Dedifferentiated amniotic fluid mesenchymal stem cell (primary cell): ENCODE data around the gene XPOT.
A peak's percentile ranks its signal among the peaks of the same experiment; 100 is the strongest.

ENCODE experiments used
- DNase-seq: peaks from one replicate; pipeline ENCODE4 v3.0.0-alpha.2; 2016; ENCODE audit errors: extremely low spot score

The XPOT gene

DNA sequence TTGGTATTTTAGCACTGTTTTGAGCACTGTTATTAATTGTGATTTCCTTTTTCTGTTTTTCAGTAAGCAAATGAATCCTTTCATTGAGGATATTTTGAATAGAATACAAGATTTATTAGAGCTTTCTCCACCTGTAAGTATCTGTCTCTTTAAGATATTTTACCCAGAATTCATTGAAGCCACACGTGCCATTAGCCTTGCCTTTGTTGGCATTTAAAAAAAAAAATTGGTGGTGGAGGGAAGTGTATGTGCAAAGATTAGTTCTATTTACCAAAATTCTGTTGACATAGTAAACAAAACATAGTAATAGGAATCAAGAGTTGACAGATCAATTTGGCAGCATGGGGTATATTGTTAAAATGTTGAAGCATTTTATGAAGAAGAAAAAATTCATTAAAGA lies 23.8 kb downstream of the XPOT start:
- DNase-seq, result no peak

GRCh38 chr12:64428956-64429355 lies 24.8 kb downstream of the XPOT start:
- DNase-seq, result no peak

- no peak for DNase-seq
Measured at GRCh38 chr12:64430886-64431285, 26.7 kb downstream of the XPOT start.

- DNase-seq, result no peak
Measured at GRCh38 chr12:64431791-64432190, 27.6 kb downstream of the XPOT start.

DNA sequence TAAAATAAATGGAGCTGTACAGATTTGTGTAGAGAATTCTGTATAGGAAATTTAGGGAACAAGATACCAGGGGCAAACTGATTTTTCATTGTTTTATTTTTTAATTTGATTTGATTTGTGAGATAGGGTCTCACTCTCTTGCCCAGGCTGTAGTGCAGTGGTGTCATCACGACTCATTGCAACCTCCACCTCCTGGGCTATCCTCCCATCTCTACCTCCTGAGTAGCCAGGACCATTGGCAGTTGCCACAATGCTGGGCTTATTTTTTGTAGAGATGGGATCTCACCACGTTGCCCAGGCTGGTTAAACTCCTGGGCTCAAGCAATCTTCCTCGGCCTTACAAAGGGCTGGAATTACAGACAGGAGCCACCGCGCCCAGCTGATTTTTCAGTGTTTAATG lies 29.7 kb downstream of the XPOT start:
- no peak for DNase-seq

GRCh38 chr12:64440100-64440499 lies 35.9 kb downstream of the XPOT start:
- DNase-seq, result no peak

- DNase-seq, result no peak
Measured at GRCh38 chr12:64445490-64445889, 41.3 kb downstream of the XPOT start.

DNA sequence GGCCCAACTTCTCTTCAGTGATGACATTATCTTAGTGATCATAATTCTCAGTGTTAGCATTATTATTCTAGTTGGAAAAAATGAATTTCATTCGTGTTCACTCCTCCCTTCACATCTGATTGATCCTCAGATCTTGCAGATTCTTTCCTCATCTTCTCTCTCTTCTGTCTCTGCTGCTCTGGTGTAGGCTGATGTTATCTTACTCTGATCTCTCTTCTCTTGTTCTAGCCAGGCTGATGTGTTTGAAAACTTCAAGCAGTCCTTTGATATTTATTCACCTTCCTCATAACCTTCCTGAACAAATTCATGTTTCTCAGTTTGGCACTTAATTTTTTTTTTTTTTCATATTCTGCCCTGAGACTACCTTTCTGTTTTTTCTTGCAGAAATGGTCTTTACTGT lies 42.1 kb downstream of the XPOT start:
- DNase-seq, result no peak

- DNase-seq, result no peak
Measured at GRCh38 chr12:64450057-64450640, 46.0 kb downstream of the XPOT start.

GRCh38 chr12:64450711-64451486 lies 46.7 kb downstream of the XPOT start:
- DNase-seq, result no peak

DNA sequence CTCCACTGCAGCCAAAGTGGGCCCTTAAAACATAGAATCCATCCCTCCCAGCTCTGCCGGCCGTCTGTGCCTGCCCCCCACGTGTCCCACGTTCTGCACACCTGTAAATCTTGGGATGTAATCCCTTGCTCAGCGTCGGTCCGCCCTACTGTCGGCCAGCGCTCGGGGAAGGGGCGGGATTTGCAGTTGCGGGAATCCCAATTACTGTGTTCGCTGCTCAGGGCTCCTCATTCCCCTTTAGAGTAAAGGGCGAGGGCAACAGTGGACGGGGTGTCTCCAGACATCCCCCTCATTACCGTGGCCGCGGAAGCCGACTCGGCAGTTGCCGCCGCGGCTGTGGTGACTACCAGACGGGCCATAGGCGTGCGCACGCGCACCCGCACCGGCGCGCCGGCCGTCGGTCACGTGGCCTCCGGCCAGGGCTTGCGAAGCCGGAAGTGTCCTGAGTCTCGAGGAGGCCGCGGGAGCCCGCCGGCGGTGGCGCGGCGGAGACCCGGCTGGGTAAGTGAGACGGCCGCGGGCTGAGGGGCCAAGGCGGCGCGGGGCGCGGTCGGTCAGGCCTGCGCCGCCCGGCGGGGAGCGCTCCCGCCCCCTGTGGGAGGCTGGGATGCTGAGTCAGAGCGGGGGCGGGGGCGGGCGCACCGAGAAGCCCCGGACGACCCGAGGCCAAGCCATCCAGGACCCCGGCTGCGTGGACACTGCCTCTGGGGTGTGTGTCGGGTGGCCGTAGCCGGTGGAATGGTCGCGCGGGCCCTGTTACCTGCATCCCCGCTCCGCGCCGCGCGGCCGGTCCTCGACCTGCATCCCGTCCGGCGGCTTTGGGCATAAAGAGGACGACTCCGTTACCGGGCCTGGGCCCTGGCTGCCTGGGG lies 47.7 kb downstream of the XPOT start, which contains the start of gene TBK1:
Gene TBK1 (plus strand): TSS at position 434 of the 872 bp plus-strand sequence. CDS start 3,751 bp downstream, outside the sequence.
- peak; percentile 79 for DNase-seq

GRCh38 chr12:64452559-64453329 lies 48.6 kb downstream of the XPOT start:
- peak; percentile 65 for DNase-seq

DNA sequence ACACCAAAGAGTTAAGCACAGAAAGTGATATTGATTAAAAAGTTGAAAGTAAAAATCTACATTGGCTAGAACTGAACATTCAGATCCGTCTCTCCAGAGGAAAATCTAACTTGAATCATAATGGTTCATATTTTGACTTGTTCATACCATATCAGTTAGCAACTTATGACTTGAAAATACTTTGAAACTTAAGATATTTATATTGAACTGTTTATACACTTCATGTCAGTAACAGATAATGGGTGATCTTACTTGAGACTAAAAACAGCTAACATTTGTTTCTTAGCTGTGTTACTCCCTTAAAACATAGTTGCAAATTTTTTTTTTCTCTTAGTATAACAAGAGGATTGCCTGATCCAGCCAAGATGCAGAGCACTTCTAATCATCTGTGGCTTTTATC lies 51.3 kb downstream of the XPOT start:
- DNase-seq, result no peak

- DNase-seq, result no peak
Measured at GRCh38 chr12:64456119-64456518, 51.9 kb downstream of the XPOT start.

DNA sequence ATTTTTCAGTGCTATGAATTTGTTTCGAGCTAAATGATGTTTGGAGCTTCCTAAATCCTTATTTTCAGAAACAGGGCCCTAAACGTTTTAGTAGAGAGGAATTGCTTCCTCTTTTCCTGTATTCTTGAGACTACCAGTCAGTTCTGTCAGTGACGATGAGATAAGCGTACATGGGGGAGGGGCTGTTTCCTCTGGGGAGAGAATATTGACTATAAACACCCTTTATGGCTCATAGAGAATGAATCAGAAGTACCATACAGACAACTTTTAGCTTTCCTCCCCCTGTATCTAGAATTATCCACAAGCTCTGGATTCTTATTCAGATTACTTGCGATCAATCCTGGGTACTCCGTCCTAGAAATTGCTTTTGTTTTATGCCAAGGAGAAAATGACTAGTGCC lies 52.8 kb downstream of the XPOT start:
- no peak for DNase-seq

- DNase-seq, result no peak
Measured at GRCh38 chr12:64457466-64457865, 53.3 kb downstream of the XPOT start.

DNA sequence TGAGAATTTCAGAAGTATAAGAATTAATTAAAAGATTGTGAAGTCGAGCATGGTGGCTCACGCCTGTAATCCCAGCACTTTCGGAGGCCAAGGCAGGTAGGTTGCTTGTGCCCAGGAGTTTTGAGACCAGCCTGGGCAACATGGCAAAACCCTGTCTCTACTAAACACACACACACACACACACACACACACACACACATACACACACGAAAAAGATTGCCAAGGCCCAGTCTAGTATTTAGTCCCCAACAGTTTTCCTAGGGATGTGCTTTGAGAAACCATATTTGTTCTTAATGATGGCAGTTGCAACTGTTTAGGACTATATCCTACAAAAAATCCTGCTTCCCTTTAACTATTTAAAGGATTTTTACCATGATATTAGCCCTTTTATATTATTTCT lies 53.7 kb downstream of the XPOT start:
- no peak for DNase-seq

DNA sequence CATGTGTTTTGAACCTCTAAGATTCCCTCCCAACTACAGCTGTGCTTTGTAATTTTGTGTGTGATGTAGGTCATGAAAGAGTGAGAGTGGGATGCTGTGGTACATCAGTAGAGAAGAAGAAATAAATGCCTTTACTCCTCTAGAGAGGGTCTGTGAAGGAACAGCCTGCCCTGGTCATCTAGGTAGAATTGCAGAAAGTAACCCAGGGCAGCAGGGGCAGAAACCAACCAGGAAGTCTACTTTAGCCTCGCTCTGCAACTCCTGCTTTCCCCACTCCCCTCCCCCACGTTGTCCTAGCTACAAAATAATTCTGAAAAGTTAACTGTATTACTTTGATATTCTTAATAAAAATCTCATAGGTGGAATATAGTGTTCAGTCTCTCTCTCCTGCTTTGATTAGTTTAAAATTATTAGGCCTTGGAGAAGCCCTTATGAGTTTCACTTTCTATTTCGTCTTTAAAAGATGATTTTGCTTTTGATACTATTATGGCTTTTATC lies 55.3 kb downstream of the XPOT start:
- DNase-seq, result no peak

- peak; percentile 33 for DNase-seq
Measured at GRCh38 chr12:64461634-64462414, 57.6 kb downstream of the XPOT start.

- DNase-seq, result no peak
Measured at GRCh38 chr12:64466178-64466577, 62.0 kb downstream of the XPOT start.

- DNase-seq, result no peak
Measured at GRCh38 chr12:64468966-64469365, 64.8 kb downstream of the XPOT start.
